GM12878 (cell line): ENCODE measurements around the gene C3orf22. TPM values are rescaled to one million over a fixed set of nuclear protein-coding genes. Genes with fewer than 3 reads are reported as not detected.

Experiments used
- MYB ChIP-seq: fragments of 150-350 bp; IDR thresholded peaks from 2 replicates; pipeline ENCODE4 v1.6.1; 2014; ENCODE audit warnings: mild to moderate bottlenecking, low read depth, low read length, borderline replicate concordance
- POLR2A ChIP-seq: IDR thresholded peaks from 2 replicates; pipeline ENCODE4 v1.6.1; 2011; ENCODE audit warnings: low read depth, mild to moderate bottlenecking, low read length
- SMARCA5 ChIP-seq: fragments of 450-650 bp; IDR thresholded peaks from 2 replicates; pipeline ENCODE4 v1.6.1; 2017; ENCODE audit warnings: mild to moderate bottlenecking
- ZBTB4 ChIP-seq: fragments of 450-650 bp; formaldehyde crosslinking; IDR thresholded peaks from 2 replicates; pipeline ENCODE4 v1.4.0; 2022; ENCODE audit warnings: mild to moderate bottlenecking, moderate library complexity
- ZNF274 ChIP-seq: IDR thresholded peaks from one replicate; pipeline ENCODE4 v1.8.0; 2011; ENCODE audit not compliant: insufficient read length, insufficient read depth
- ZNF384 ChIP-seq: IDR thresholded peaks from 2 replicates; pipeline ENCODE4 v1.6.1; 2012; ENCODE audit warnings: low read depth, mild to moderate bottlenecking, low read length, improper control_type of control experiment, borderline replicate concordance
- ZNF592 ChIP-seq: fragments of 450-650 bp; IDR thresholded peaks from 2 replicates; pipeline ENCODE4 v1.6.1; 2017; ENCODE audit warnings: mild to moderate bottlenecking, moderate library complexity
- polyA plus RNA-seq, 11 experiments: library from polyadenylated mRNA; depleted of rRNA in 4 of 11; unstranded in 6 of 11; stranded (reverse) in 5 of 11; fragments of >200 nt; fragmentation: Nextera tagmentation in 4 of 11; fragmentation: Illumina TruSeq in 1 of 11; extraction: Ambion mirVana in 4 of 11; extraction: Trizol in 1 of 11; gene quantifications; 1 replicate in 1 of 11; 2 replicates in 10 of 11; pipeline versions ENCODE4 v1.2.1 to v1.2.3, GENCODE V29; 2011 to 2016; ENCODE audit warnings: inconsistent platforms in 2 of 11, missing spikeins in 2 of 11, low read depth in 1 of 11
- total RNA-seq, 4 experiments: library from RNA; depleted of rRNA in 3 of 4; stranded (reverse); fragments of >200 nt in 3 of 4; fragmentation: Illumina TruSeq in 1 of 4; extraction: Trizol in 1 of 4; gene quantifications; 2 replicates each; pipeline versions ENCODE4 v1.2.1 to v1.2.3, GENCODE V29; 2013 to 2021

C3orf22 gene
- total and polyA plus RNA-seq, 10 of the 15 experiments (the other 5 are each of a cell fraction or from before 2014, with no cell fraction given) = not detected

GRCh38 chr3:126512916-126513650, 45.6 kb downstream of the C3orf22 start (continued):
- TF ChIP-seq ZNF274 = no peak
- no peak for TF ChIP-seq POLR2A
- no peak for TF ChIP-seq SMARCA5
- TF ChIP-seq ZNF384 = no peak
- no peak for TF ChIP-seq ZBTB4 (CRISPR knock-in tag)
- TF ChIP-seq ZNF592 = no peak
- TF ChIP-seq MYB = no peak
